VCaP (cell line): Measurements from ENCODE around the gene BAG1.

Experiments
- H3K27ac ChIP-seq: fragments of 450-650 bp; 2 replicates; pipeline ENCODE4 v1.5.1; 2017
- TF ChIP-seq, protein P1 (sequence below): fragments of 450-650 bp; conservative IDR thresholded peaks from 2 replicates; pipeline ENCODE4 v1.5.1; 2017; ENCODE audit warnings: mild to moderate bottlenecking, moderate library complexity

Gene BAG1

DNA sequence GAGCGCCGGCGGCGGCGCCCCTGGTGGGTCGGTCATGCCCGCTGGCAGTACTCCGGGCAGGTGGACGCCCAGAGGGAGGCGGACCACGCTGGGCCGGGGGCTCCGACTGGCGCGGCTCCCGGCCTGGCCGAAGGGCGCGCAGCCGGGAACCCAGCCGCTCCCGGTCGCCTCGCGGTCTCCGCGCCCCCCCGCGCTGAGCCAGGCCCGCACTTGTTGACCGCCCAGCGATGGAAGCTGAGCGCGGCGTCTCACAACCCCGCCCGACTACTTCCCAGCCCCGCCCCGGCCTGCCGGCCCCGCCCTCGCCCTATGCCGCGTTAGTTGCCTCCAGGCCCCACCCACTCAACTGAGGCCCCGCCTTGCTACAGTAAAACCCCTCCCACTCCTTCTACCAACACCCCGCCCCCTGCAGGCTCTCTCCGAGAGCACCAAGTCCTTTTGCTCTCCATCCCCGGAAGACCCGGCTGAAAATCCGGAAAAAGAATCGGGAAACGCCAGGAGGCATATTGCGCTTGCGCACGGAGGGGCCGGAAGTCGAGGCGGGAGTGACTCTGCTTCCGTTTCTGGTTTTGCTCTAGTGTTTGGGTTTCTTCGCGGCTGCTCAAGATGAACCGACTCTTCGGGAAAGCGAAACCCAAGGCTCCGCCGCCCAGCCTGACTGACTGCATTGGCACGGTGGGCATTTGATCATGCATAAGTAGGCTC, at the start of gene BAG1, which contains the start of gene CHMP5:
BAG1 (minus strand) TSS at position 236 of the 705 bp plus-strand sequence.
CHMP5 (plus strand) TSS at position 577 of the 705 bp plus-strand sequence; CDS start at position 607, 30 bp downstream.
- H3K27ac ChIP-seq = peak within 1 kb of the TSS; percentile 91
- TF ChIP-seq, protein P1, sequence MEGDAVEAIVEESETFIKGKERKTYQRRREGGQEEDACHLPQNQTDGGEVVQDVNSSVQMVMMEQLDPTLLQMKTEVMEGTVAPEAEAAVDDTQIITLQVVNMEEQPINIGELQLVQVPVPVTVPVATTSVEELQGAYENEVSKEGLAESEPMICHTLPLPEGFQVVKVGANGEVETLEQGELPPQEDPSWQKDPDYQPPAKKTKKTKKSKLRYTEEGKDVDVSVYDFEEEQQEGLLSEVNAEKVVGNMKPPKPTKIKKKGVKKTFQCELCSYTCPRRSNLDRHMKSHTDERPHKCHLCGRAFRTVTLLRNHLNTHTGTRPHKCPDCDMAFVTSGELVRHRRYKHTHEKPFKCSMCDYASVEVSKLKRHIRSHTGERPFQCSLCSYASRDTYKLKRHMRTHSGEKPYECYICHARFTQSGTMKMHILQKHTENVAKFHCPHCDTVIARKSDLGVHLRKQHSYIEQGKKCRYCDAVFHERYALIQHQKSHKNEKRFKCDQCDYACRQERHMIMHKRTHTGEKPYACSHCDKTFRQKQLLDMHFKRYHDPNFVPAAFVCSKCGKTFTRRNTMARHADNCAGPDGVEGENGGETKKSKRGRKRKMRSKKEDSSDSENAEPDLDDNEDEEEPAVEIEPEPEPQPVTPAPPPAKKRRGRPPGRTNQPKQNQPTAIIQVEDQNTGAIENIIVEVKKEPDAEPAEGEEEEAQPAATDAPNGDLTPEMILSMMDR = peak; percentile 29; the same call in 1 of the 2 replicates

DNA sequence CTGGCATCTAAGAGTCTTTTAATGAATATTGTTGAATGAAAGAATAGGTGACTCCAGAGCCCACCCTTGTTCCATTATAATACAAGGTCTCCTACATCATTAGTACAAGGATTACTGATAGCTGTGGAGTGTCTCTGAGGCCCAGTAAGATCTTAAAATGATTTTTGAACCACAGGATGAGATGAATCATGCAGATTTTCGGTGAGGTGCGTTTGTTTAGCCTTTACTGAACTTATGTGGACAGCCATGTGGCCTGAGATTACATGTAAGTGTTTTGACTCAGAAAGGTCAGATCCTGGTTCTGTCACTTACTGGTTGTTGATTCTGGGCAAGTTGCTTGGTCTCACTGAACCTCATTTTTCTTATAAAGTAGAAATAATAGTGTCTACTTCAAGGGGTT, 47.4 kb upstream of the BAG1 start:
- TF ChIP-seq, protein P1 = no peak
- H3K27ac ChIP-seq = no peak overlapping the region

DNA sequence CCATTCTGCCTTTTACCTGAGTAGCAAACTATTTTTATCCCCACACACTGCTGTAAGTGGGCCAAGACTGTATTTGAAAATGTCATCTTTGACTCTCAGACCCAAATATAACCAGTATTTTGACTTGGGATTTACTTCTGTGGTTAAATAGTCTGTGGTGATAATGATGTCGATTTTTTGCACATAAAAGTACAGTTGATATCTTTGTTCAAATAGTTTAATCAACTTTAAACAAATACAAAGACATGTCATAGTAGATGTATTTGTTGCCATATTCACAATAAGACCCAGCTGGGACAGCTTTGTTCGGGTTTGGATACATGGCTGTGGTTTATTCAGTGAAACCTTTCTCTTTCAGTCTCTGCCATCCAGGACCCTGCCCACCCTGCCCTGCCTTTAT, 46.2 kb upstream of the BAG1 start:
- TF ChIP-seq, protein P1 = no peak
- peak overlapping the region; percentile 15; the same call in 1 of the 2 replicates for H3K27ac ChIP-seq

DNA sequence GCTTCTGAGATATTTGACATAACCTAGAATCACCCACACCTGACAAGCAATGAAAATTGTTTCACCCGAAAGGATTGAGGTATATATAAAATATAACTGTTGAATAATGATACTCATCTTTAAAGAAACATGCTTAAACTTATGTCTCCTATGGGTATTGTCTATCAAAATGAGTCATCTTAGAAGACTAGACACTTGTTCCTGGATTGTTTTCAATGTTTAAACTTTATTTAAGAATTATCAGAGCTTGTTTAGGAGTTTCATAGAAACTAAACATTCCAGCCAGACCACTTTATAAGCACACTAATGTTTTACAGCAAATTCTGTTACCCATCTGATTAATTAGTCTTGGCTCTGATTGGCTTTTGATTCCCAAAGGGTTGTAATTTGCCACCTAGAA, 45.4 kb upstream of the BAG1 start:
- TF ChIP-seq, protein P1 = no peak
- H3K27ac ChIP-seq = peak overlapping the region; percentile 43

DNA sequence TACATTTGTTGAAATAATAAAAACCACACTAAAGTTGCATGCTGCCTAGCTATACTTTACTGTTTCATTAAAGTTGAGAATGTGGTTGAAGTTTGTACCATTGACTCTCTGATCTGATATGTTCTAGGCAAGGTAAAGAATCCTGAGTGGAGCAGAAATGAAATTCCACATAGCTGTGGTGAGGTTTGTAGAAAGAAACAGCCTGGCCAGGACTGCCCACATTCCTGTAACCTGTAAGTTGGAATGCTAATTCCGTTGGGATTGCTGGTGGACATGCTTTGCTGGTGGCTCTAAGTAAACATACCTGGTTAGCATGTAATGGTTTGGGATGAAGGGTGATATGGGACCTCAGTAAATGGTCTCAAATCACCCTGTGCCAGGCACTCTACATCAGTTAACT, 42.6 kb upstream of the BAG1 start:
- TF ChIP-seq, protein P1 = no peak

DNA sequence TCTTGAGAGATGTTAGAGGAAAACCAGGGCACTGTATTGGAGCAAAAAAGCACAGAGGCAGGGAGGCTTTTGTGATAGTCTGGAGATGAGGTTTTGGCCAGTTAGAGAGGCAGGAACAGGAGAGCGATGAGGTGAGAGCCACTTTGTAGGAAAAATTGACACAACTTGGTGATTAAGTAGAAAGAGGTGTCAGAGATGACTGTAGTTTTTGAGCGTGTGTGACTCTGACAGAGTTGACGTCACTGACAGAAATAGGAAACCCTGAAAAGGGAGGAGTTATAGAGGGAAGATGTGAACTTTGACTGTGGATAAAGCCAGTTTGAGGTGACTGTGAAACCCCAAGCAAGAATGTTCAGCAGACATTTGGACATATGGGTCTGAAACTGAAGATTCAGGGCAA, 41.5 kb upstream of the BAG1 start:
- H3K27ac ChIP-seq = no peak overlapping the region
- TF ChIP-seq, protein P1 = no peak

More for the DNA sequence above, 42.6 kb upstream of the BAG1 start:
- no peak overlapping the region for H3K27ac ChIP-seq

DNA sequence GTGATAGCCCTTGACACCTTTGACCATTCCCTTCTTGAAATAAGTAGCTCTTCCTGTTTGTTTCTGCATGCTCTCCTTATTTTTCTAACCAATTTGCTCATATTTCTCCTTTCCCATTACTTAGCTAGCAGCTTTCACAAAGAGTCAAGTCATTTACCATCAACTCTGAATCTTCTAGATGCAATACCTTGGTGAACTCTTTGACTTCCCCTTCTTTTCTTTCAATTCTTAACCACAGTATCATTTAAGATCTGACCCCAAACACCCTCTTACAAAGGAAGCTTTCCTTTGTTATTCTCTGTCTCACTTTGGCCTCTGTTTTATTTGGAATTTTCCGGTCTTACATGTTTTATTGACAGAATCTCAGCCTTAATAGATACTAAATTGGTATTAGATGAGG, 39.9 kb upstream of the BAG1 start:
- TF ChIP-seq, protein P1 = no peak
- no peak overlapping the region for H3K27ac ChIP-seq
